ENCODE results near the gene NEDD9. TPM values are rescaled to one million over a fixed set of nuclear protein-coding genes. Genes with fewer than 3 reads are reported as not detected.

NEDD9 gene
- total and polyA plus RNA-seq, 2 of the 13 experiments (the other 11 are each of a cell fraction or from before 2014, with no cell fraction given): 27.1 to 389 TPM

DNA sequence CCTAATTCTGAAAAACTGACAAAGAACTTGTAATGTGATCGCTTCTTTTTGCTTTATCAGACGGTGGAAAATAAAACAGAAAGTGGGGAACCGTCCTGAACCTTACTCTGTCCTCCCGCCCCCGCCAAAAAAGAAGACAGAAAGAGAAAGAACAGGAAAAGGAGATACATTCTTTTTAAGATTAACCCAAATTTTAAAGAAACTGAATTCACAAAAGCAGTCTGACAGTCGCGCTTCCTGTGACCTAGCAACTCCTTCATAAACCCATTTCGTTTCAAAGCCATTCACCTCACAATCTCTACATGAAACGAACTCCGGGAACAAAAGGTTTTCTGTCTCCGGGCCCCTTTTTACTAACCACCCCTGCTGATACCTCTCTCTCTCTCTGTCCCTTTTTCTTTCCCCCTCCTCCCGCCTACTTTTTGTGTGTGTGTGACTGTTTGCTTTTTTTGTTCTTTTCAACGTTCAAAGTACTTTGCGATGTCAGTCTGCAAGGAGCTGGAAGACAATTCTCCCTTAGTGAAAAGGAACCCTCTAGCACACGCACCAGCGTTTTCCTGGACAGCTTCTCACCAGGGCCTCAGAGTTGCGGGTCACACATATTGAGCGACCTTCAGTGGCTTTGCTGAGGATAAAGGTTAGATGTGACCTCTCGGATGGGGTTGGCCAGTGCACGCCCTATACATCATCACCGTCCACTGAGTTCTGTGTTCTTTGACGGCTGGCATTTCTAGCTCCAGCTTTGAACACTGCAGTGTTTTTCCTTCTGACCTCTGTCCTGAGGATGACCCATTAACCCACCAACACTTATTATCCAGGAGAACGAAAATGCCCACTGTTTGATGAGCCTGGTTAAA lies 530 bp upstream of the NEDD9 start (continued):
- TF ChIP-seq, protein P1, sequence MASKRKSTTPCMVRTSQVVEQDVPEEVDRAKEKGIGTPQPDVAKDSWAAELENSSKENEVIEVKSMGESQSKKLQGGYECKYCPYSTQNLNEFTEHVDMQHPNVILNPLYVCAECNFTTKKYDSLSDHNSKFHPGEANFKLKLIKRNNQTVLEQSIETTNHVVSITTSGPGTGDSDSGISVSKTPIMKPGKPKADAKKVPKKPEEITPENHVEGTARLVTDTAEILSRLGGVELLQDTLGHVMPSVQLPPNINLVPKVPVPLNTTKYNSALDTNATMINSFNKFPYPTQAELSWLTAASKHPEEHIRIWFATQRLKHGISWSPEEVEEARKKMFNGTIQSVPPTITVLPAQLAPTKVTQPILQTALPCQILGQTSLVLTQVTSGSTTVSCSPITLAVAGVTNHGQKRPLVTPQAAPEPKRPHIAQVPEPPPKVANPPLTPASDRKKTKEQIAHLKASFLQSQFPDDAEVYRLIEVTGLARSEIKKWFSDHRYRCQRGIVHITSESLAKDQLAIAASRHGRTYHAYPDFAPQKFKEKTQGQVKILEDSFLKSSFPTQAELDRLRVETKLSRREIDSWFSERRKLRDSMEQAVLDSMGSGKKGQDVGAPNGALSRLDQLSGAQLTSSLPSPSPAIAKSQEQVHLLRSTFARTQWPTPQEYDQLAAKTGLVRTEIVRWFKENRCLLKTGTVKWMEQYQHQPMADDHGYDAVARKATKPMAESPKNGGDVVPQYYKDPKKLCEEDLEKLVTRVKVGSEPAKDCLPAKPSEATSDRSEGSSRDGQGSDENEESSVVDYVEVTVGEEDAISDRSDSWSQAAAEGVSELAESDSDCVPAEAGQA (IDR thresholded peaks at IDR 0.05; ENCODE audit: low read depth): no peak
- TF ChIP-seq, protein P1 (CRISPR knock-in tag; IDR thresholded peaks at IDR 0.05; ENCODE audit: borderline replicate concordance): peak; percentile 35; the same call in 1 of the 2 replicates
- TF ChIP-seq ZNF724P (CRISPR knock-in tag; IDR thresholded peaks at IDR 0.05; ENCODE audit: borderline replicate concordance) (0 out of 2 replicates have a peak, but pooled peaks have one; percentile 15), FOXK1 (CRISPR knock-in tag; IDR thresholded peaks at IDR 0.05; ENCODE audit: borderline replicate concordance, low read depth) (peak; percentile 65; the same call in 1 of the 2 replicates), RARA (CRISPR knock-in tag; IDR thresholded peaks at IDR 0.05) (peak; percentile 99), ZSCAN20 (CRISPR knock-in tag; IDR thresholded peaks at IDR 0.05; ENCODE audit: borderline replicate concordance) (peak; percentile 8; the same call in 1 of the 2 replicates), RFXANK (CRISPR knock-in tag; IDR thresholded peaks at IDR 0.05) (no peak)
- TF ChIP-seq, protein P2, sequence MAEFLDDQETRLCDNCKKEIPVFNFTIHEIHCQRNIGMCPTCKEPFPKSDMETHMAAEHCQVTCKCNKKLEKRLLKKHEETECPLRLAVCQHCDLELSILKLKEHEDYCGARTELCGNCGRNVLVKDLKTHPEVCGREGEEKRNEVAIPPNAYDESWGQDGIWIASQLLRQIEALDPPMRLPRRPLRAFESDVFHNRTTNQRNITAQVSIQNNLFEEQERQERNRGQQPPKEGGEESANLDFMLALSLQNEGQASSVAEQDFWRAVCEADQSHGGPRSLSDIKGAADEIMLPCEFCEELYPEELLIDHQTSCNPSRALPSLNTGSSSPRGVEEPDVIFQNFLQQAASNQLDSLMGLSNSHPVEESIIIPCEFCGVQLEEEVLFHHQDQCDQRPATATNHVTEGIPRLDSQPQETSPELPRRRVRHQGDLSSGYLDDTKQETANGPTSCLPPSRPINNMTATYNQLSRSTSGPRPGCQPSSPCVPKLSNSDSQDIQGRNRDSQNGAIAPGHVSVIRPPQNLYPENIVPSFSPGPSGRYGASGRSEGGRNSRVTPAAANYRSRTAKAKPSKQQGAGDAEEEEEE (CRISPR knock-in tag; IDR thresholded peaks at IDR 0.05; ENCODE audit: borderline replicate concordance): no peak
- TF ChIP-seq, protein P3, sequence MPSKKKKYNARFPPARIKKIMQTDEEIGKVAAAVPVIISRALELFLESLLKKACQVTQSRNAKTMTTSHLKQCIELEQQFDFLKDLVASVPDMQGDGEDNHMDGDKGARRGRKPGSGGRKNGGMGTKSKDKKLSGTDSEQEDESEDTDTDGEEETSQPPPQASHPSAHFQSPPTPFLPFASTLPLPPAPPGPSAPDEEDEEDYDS (CRISPR knock-in tag; IDR thresholded peaks at IDR 0.05): peak; percentile 76
- TF ChIP-seq, protein P4, sequence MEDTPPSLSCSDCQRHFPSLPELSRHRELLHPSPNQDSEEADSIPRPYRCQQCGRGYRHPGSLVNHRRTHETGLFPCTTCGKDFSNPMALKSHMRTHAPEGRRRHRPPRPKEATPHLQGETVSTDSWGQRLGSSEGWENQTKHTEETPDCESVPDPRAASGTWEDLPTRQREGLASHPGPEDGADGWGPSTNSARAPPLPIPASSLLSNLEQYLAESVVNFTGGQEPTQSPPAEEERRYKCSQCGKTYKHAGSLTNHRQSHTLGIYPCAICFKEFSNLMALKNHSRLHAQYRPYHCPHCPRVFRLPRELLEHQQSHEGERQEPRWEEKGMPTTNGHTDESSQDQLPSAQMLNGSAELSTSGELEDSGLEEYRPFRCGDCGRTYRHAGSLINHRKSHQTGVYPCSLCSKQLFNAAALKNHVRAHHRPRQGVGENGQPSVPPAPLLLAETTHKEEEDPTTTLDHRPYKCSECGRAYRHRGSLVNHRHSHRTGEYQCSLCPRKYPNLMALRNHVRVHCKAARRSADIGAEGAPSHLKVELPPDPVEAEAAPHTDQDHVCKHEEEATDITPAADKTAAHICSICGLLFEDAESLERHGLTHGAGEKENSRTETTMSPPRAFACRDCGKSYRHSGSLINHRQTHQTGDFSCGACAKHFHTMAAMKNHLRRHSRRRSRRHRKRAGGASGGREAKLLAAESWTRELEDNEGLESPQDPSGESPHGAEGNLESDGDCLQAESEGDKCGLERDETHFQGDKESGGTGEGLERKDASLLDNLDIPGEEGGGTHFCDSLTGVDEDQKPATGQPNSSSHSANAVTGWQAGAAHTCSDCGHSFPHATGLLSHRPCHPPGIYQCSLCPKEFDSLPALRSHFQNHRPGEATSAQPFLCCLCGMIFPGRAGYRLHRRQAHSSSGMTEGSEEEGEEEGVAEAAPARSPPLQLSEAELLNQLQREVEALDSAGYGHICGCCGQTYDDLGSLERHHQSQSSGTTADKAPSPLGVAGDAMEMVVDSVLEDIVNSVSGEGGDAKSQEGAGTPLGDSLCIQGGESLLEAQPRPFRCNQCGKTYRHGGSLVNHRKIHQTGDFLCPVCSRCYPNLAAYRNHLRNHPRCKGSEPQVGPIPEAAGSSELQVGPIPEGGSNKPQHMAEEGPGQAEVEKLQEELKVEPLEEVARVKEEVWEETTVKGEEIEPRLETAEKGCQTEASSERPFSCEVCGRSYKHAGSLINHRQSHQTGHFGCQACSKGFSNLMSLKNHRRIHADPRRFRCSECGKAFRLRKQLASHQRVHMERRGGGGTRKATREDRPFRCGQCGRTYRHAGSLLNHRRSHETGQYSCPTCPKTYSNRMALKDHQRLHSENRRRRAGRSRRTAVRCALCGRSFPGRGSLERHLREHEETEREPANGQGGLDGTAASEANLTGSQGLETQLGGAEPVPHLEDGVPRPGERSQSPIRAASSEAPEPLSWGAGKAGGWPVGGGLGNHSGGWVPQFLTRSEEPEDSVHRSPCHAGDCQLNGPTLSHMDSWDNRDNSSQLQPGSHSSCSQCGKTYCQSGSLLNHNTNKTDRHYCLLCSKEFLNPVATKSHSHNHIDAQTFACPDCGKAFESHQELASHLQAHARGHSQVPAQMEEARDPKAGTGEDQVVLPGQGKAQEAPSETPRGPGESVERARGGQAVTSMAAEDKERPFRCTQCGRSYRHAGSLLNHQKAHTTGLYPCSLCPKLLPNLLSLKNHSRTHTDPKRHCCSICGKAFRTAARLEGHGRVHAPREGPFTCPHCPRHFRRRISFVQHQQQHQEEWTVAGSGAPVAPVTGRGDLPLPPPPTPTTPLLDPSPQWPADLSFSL (CRISPR knock-in tag; IDR thresholded peaks at IDR 0.05): peak; percentile 54; the same call in 1 of the 2 replicates
- TF ChIP-seq, protein P5, sequence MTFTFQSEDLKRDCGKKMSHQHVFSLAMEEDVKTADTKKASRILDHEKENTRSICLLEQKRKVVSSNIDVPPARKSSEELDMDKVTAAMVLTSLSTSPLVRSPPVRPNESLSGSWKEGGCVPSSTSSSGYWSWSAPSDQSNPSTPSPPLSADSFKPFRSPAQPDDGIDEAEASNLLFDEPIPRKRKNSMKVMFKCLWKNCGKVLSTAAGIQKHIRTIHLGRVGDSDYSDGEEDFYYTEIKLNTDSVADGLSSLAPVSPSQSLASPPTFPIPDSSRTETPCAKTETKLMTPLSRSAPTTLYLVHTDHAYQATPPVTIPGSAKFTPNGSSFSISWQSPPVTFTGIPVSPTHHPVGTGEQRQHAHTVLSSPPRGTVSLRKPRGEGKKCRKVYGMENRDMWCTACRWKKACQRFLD (CRISPR knock-in tag; IDR thresholded peaks at IDR 0.05; ENCODE audit: borderline replicate concordance): 0 out of 2 replicates have a peak, but pooled peaks have one; percentile 56

All from HepG2 (cell line).